ENCODE results near the gene SLC6A20.

The SLC6A20 gene

GRCh38 chr3:45773714-45774449 is 22.5 kb downstream of the SLC6A20 start:
- H3K27ac ChIP-seq (ENCODE audit: extremely low read depth, low read depth, low read length): no peak overlapping the region
- TF ChIP-seq ZNF140 (tag by site-specific recombination; IDR thresholded peaks at IDR 0.05): peak; percentile 28; the same call in 1 of the 2 replicates
- TF ChIP-seq CTCF (tag by site-specific recombination; IDR thresholded peaks at IDR 0.05): no peak
- CTCF ChIA-PET: no interaction called here
- H3K4me1 ChIP-seq (ENCODE audit: control insufficient read depth, insufficient read depth, low read length): no peaks in the 10 kb centered on the region
- POLR2A ChIA-PET: no interaction called here
- no peaks in the 10 kb centered on the region for H3K36me3 ChIP-seq (ENCODE audit: control insufficient read depth in 2 of 2, insufficient read depth in 1 of 2, low read length in 2 of 2)
- H3K9me3 ChIP-seq (ENCODE audit: control insufficient read depth, insufficient read depth, low read depth, low read length): no peaks in the 10 kb centered on the region
- no peak overlapping the region for H3K4me3 ChIP-seq (ENCODE audit: low read depth, low read length)

- ChIA-PET CTCF (no interaction called here), POLR2A (no interaction called here)
- H3K36me3 ChIP-seq (ENCODE audit: control insufficient read depth in 2 of 2, insufficient read depth in 1 of 2, low read length in 2 of 2): no peaks in the 10 kb centered on the region
- H3K27ac ChIP-seq (ENCODE audit: extremely low read depth, low read depth, low read length): no peak overlapping the region
- H3K4me1 ChIP-seq (ENCODE audit: control insufficient read depth, insufficient read depth, low read length): no peaks in the 10 kb centered on the region
- no peaks in the 10 kb centered on the region for H3K9me3 ChIP-seq (ENCODE audit: control insufficient read depth, insufficient read depth, low read depth, low read length)
- no peak overlapping the region for H3K4me3 ChIP-seq (ENCODE audit: low read depth, low read length)
- no peak for TF ChIP-seq REPIN1 (tag by site-specific recombination; IDR thresholded peaks at IDR 0.05; ENCODE audit: low read depth)
- TF ChIP-seq RBAK (tag by site-specific recombination; IDR thresholded peaks at IDR 0.05): no peak
- no peak for TF ChIP-seq YY2 (tag by site-specific recombination; IDR thresholded peaks at IDR 0.05)
- no peak for TF ChIP-seq ZNF555 (tag by site-specific recombination; conservative IDR thresholded peaks at IDR 0.05)
- no peak for TF ChIP-seq TSHZ1 (tag by site-specific recombination; IDR thresholded peaks at IDR 0.05; ENCODE audit: borderline replicate concordance)
- no peak for TF ChIP-seq ZNF16 (tag by site-specific recombination; IDR thresholded peaks at IDR 0.05; ENCODE audit: low read depth)
- no peak for TF ChIP-seq ZNF473 (tag by site-specific recombination; IDR thresholded peaks at IDR 0.05)
- TF ChIP-seq GLI4 (tag by site-specific recombination; IDR thresholded peaks at IDR 0.05): no peak
- TF ChIP-seq ZNF837 (tag by site-specific recombination; IDR thresholded peaks at IDR 0.05): no peak
- no peak for TF ChIP-seq ZNF600 (tag by site-specific recombination; IDR thresholded peaks at IDR 0.05)
- no peak for TF ChIP-seq ZNF704 (tag by site-specific recombination; IDR thresholded peaks at IDR 0.05)
- no peak for TF ChIP-seq ZNF404 (tag by site-specific recombination; IDR thresholded peaks at IDR 0.05)
- no peak for TF ChIP-seq KLF9 (tag by site-specific recombination; IDR thresholded peaks at IDR 0.05; ENCODE audit: low read depth)
- no peak for TF ChIP-seq ZBTB49 (tag by site-specific recombination; IDR thresholded peaks at IDR 0.05; ENCODE audit: low read depth)
- no peak for TF ChIP-seq ZNF626 (tag by site-specific recombination; IDR thresholded peaks at IDR 0.05)
- no peak for TF ChIP-seq ELK4 (IDR thresholded peaks at IDR 0.05; ENCODE audit: borderline replicate concordance, low read depth, low read length)
- no peak for TF ChIP-seq ZBTB26 (tag by site-specific recombination; optimal IDR thresholded peaks at IDR 0.05)
Measured at GRCh38 chr3:45773072-45773471, 23.3 kb downstream of the SLC6A20 start.

Measured in HEK293 (cell line).